Muscle of leg (tissue), 11 donors: Measurements from ENCODE around the gene RNF31. TPM values are rescaled to one million over a fixed set of nuclear protein-coding genes. Genes with fewer than 3 reads are reported as not detected.
"Not testable (repeated sequence)": the region's sequence is repeated elsewhere in the genome, so short reads cannot be mapped to it uniquely, and the experiment has no call there.

Source experiments
- DNase-seq: peaks from one replicate; pipeline ENCODE4 v3.0.0; 2013
- H3K27ac ChIP-seq: one replicate; pipeline ENCODE4 v1.5.1; 2013; ENCODE audit warnings: mild to moderate bottlenecking, low read length, control low read depth
- H3K27me3 ChIP-seq: one replicate; pipeline ENCODE4 v1.6.1; 2013; ENCODE audit warnings: low read length; ENCODE audit not compliant: control insufficient read depth, insufficient read depth
- H3K36me3 ChIP-seq: one replicate; pipeline ENCODE4 v1.6.1; 2013; ENCODE audit warnings: low read length; ENCODE audit not compliant: control insufficient read depth, insufficient read depth
- H3K4me1 ChIP-seq: one replicate; pipeline ENCODE4 v1.6.1; 2013; ENCODE audit warnings: low read length; ENCODE audit not compliant: control insufficient read depth, insufficient read depth
- H3K4me3 ChIP-seq: one replicate; pipeline ENCODE4 v1.5.1; 2013; ENCODE audit warnings: low read length, control low read depth
- H3K9me3 ChIP-seq: replicated peaks from 2 replicates; pipeline ENCODE4 v1.6.1; 2013; ENCODE audit warnings: low read depth, low read length; ENCODE audit not compliant: control insufficient read depth
- WGBS: methylation state at CpG from one replicate; pipeline ENCODE4 v1.1.5; 2013; ENCODE audit warnings: missing lambda C conversion rate; ENCODE audit not compliant: insufficient coverage; 5-methylcytosine and 5-hydroxymethylcytosine counted together
- polyA plus RNA-seq, 8 donors: library from polyadenylated mRNA; unstranded; fragments of 120-200 nt; gene quantifications; one replicate each; pipeline versions ENCODE4 v1.2.1 to v1.2.3, GENCODE V29; 2013; ENCODE audit warnings: inconsistent platforms in 1 of 8, low replicate concordance in 1 of 8; ENCODE audit not compliant: insufficient read length in 8 of 8, insufficient read depth in 1 of 8
- total RNA-seq: library from RNA; stranded (reverse); fragments of 120-200 nt; gene quantifications from one replicate; pipeline ENCODE4 v1.2.4, GENCODE V29; 2013

RNF31 gene
- total and polyA plus RNA-seq, 9 donors: 27.3 to 37.0 (median 36.1) TPM

DNA sequence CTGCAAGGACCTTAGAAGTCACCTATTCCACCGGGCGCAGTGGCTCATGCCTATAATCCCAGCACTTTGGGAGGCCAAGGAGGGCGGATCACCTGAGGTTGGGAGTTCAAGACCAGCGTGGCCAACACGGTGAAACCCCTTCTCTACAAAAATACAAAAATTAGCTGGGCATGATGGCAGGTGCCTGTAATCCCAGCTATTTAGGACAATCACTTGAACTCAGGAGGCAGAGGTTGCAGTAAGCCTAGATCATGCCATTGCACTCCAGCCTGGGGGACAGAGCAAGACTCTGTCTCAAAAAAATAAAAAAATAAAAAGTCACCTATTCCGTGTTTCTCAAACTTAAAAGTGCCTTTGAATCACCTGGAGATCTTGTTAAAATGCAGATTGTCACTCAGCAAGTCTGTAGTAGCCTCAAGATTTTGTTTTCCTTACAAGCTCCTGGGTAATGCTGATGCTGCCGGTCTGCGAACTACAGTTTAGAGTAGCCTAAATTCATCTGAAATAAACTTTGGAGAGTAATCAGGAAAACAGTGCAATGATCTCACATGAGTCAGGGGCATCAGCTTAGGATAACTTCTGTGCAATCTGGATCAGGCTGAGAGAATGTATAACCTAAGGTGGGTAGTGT, 41.6 kb upstream of the RNF31 start:
- not testable (repeated sequence) for H3K4me3 ChIP-seq, H3K36me3 ChIP-seq, H3K9me3 ChIP-seq, H3K27me3 ChIP-seq, H3K4me1 ChIP-seq, DNase-seq, H3K27ac ChIP-seq
- 90% methylated on average over 6 of the region's 8 CpGs for WGBS

- WGBS: no CpG with 5 or more reads among the region's 4 CpGs
Measured at GRCh38 chr14:24106672-24107271, 40.5 kb upstream of the RNF31 start.

DNA sequence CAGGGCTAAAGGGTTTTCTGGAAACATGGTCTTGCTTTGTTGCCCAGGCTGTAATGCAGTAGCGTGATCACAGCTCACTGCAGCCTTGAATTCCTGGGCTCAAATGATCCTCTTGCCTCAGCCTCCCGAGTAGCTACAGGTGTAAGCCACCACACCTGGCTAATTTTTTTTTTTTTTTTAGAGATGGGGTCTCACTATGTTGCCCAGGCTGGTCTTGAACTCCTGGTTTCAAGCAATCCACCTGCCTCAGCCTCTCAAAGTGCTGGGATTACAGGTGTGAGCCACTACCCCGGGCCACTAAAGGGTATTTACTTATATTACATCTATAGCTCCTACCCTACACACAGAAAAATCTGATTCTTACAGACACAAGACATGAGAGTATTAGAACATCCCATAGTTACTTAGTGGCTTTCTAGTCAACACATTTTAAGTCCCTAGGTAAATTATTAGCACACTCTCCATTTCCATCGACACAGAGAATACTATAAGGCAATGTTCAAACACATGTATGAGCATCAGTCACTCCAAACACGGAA, 38.9 kb upstream of the RNF31 start:
- Histone ChIP-seq H3K36me3 (peaks cover 4% of the 10 kb centered on the region), H3K9me3 (no peaks in the 10 kb centered on the region), H3K27ac (peak overlapping the region; percentile 3), H3K4me3 (no peak overlapping the region), H3K4me1 (peaks cover 4% of the 10 kb centered on the region), H3K27me3 (no peaks in the 10 kb centered on the region)
- no peak for DNase-seq
- 100% methylated on average over 1 of the region's 5 CpGs for WGBS

More at GRCh38 chr14:24106672-24107271, 40.5 kb upstream of the RNF31 start:
- Histone ChIP-seq H3K4me1 (peaks cover 3% of the 10 kb centered on the region), H3K4me3 (no peak overlapping the region), H3K27ac (no peak overlapping the region), H3K9me3 (no peaks in the 10 kb centered on the region), H3K36me3 (peaks cover 7% of the 10 kb centered on the region), H3K27me3 (no peaks in the 10 kb centered on the region)
- no peak for DNase-seq

DNA sequence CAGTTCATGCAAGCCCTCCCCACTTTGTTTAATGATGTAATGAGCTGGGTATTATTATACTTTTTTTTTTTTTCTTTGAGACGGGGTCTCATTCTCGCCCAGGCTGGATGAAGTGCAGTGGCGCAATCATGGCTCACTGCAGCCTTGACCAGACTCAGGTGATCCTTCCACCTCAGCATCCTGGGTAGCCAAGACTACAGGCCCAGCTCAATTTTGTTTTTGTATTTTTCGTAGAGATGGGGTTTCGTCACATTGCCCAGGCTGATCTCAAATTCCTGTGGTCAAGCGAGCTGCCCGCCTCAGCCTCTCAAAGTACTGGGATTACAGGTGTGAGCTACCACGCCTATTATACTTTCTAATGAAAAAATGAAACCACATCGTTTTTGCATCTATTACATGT, 37.2 kb upstream of the RNF31 start:
- no peaks in the 10 kb centered on the region for H3K36me3 ChIP-seq
- no peaks in the 10 kb centered on the region for H3K9me3 ChIP-seq
- H3K4me1 ChIP-seq: peaks cover 11% of the 10 kb centered on the region
- 87% methylated on average over 3 of the region's 9 CpGs for WGBS
- H3K27ac ChIP-seq: no peak overlapping the region
- no peak for DNase-seq
- H3K4me3 ChIP-seq: no peak overlapping the region
- no peaks in the 10 kb centered on the region for H3K27me3 ChIP-seq

DNA sequence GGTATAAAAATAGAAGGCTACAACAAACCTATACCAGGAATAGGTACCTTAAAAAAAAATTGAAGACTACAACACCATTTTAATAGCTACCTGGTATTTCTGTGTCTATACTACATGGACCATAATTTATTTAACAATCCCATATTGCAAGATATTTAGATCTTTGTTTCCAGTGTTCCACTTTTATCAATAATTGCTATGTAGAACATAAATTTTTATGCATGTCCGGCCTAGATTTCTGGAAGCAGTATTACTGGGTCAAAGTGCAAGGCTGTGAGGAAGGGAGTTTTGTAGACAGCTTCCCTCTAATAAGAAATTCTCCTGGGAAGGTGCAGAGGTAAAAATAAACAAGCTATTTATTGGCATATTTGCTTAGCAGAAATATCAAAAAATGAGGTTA, 36.8 kb upstream of the RNF31 start:
- Histone ChIP-seq H3K4me1 (peaks cover 14% of the 10 kb centered on the region), H3K36me3 (no peaks in the 10 kb centered on the region), H3K27ac (no peak overlapping the region), H3K27me3 (no peaks in the 10 kb centered on the region), H3K4me3 (no peak overlapping the region), H3K9me3 (no peaks in the 10 kb centered on the region)
- no CpG with 5 or more reads among the region's 1 CpG for WGBS
- no peak for DNase-seq

GRCh38 chr14:24113379-24113800, 33.9 kb upstream of the RNF31 start:
- DNase-seq: no peak
- H3K4me1 ChIP-seq: peaks cover 23% of the 10 kb centered on the region
- whole genome bisulfite sequencing: 7% methylated on average over 8 of the region's 15 CpGs
- H3K27ac ChIP-seq: peak overlapping the region; percentile 99
- H3K9me3 ChIP-seq: no peaks in the 10 kb centered on the region
- H3K27me3 ChIP-seq: no peaks in the 10 kb centered on the region
- H3K4me3 ChIP-seq: peak overlapping the region; percentile 79
- H3K36me3 ChIP-seq: peaks cover 24% of the 10 kb centered on the region

DNA sequence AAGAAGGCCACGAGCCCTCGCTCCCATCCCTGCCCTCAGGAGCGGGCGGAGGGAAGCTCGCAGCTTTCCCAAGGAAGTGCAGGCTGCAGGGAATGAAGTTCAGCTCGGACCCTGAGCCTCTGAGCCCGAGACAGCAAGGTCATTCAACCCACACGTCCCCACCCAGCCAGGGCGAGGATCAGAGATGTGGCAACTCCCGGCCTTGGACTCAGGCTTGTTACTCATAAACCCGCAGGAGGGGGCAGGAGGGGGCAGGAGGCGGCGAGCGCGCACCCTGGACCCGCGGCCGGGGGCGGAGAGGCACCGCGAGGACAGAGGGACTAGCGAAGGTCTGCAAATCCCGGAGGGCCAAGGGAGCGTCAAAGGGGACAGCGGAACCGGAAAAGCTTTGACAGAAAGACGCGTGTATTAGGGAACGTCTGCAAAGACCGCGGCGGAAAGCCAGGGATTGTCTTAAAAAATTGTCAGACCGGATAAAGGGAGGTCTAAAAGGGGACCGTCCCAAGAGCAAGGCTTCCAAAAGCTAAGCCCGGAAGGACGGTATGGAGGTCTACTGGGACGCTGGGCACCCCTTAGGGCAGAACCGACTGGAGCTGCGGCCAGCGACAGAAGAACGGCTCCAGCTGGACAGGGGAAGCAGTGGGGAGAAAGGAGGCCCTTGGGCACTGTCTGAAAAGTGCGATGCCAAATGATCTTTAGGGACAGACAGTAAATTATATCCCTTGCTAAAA, 33.3 kb upstream of the RNF31 start:
- Histone ChIP-seq H3K27me3 (no peaks in the 10 kb centered on the region), H3K9me3 (no peaks in the 10 kb centered on the region), H3K4me1 (peaks cover 20% of the 10 kb centered on the region), H3K36me3 (peaks cover 30% of the 10 kb centered on the region), H3K27ac (peak overlapping the region; percentile 99), H3K4me3 (peak overlapping the region; percentile 79)
- DNase-seq: peak; percentile 95
- WGBS: under 1% methylated on average over 41 of the region's 42 CpGs

DNA sequence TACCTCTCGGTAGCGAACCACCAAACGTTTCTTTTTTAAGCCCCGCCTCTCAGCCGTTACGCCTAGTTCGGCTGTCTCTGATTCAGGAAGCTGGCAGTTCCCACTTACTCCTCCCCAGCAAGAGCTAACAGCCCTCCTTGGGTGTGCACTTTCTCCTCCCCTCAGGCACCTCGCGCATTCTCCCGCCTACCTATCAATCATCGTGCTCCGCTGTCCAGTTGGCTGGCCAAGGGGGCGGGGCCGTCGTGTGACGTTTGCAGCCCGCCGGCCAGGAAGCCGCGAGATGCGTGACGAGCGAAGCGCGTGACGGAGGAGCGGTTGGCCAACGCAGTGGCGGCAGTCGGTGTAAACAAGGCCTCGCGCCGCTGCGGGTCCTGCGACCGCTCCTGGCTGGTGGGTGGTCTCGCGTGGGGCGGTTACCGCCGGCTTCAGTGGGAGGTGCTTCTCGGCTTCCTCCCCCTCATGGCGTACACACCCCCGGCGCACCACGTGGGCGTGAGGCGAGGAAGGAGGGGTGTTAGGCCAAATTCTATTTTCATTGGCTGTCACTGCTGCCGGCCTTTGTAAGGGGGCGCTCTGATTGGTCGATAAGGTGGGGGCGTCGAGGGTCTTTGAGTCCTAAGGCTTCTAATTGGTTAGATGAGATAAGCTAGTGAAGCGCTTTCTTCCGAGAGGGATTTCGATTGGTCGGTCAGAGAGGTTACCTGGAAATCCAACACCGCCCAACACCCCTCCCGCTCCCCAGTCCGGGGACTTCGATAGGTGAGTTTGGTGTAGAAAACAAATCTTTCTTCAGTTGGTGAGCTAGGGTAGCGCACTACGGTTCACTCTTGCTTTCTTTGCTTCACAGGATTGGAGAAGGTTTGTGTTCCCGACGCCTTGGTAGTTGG, 32.5 kb upstream of the RNF31 start, which contains the start of the genes DCAF11 and NRL:
DCAF11 (plus strand) TSS at position 246 of the 890 bp plus-strand sequence. CDS start 818 bp downstream, outside the sequence.
NRL (minus strand) TSS at position 418 of the 890 bp plus-strand sequence. CDS start 32,101 bp downstream, outside the sequence.
- Histone ChIP-seq H3K4me1 (peaks cover 20% of the 10 kb centered on the region), H3K27me3 (no peaks in the 10 kb centered on the region), H3K9me3 (no peaks in the 10 kb centered on the region), H3K36me3 (peaks cover 38% of the 10 kb centered on the region), H3K27ac (peak within 1 kb of the TSS; percentile 99), H3K4me3 (peak within 1 kb of the TSS; percentile 79)
- DNase-seq: peak; percentile 100
- WGBS: 0% methylated on average over 35 of the region's 65 CpGs

- WGBS: 13% methylated on average over 3 of the region's 14 CpGs
- Histone ChIP-seq H3K27ac (peak overlapping the region; percentile 99), H3K4me3 (peak overlapping the region; percentile 79), H3K9me3 (no peaks in the 10 kb centered on the region), H3K36me3 (peaks cover 43% of the 10 kb centered on the region), H3K4me1 (peaks cover 20% of the 10 kb centered on the region), H3K27me3 (no peaks in the 10 kb centered on the region)
- DNase-seq: no peak
Measured at GRCh38 chr14:24115422-24116127, 31.7 kb upstream of the RNF31 start.
